ENCODE measurements around the gene DIO3.

- TF ChIP-seq CTCF (IDR thresholded peaks at IDR 0.05) (no peak), EZH2 (IDR thresholded peaks at IDR 0.05; ENCODE audit: borderline replicate concordance, insufficient read depth, low read depth, low read length, poor library complexity, severe bottlenecking) (no peak)
These were observed 29.3 kb downstream of the DIO3 start for GRCh38 chr14:101590616-101591015.
